Neural cell (in vitro differentiated cells): ENCODE results near the gene SLC44A2.

Experiments
- CTCF ChIP-seq: fragments of 450-650 bp; IDR thresholded peaks from 2 replicates; pipeline ENCODE4 v1.5.1; 2014; ENCODE audit warnings: antibody characterized with exemption, mild to moderate bottlenecking, moderate library complexity; ENCODE audit not compliant: poor library complexity, severe bottlenecking
- EP300 ChIP-seq: fragments of 450-650 bp; conservative IDR thresholded peaks from 2 replicates; pipeline ENCODE4 v1.6.1; 2014; ENCODE audit warnings: antibody characterized with exemption, mild to moderate bottlenecking, moderate library complexity; ENCODE audit not compliant: poor library complexity, severe bottlenecking
- EZH2 ChIP-seq: fragments of 200-600, 300-800 bp; shearing (Covaris generic), sonication (generic); IDR thresholded peaks from 2 replicates; pipeline ENCODE4 v1.6.1; 2014; ENCODE audit warnings: antibody characterized with exemption, low read length, borderline replicate concordance, mild to moderate bottlenecking; ENCODE audit not compliant: insufficient read depth, poor library complexity, severe bottlenecking
- MXI1 ChIP-seq: fragments of 450-650 bp; conservative IDR thresholded peaks from 2 replicates; pipeline ENCODE4 v1.6.1; 2014; ENCODE audit warnings: antibody characterized with exemption, mild to moderate bottlenecking; ENCODE audit not compliant: poor library complexity, severe bottlenecking
- POLR2AphosphoS5 ChIP-seq: IDR thresholded peaks from 2 replicates; pipeline ENCODE4 v1.6.1; 2012
- RAD21 ChIP-seq: fragments of 450-650 bp; conservative IDR thresholded peaks from 2 replicates; pipeline ENCODE4 v1.6.1; 2014; ENCODE audit warnings: antibody characterized with exemption, mild to moderate bottlenecking, moderate library complexity
- REST ChIP-seq: IDR thresholded peaks from 2 replicates; pipeline ENCODE4 v1.6.1; 2012; ENCODE audit warnings: borderline replicate concordance
- SMC3 ChIP-seq: fragments of 450-650 bp; conservative IDR thresholded peaks from 2 replicates; pipeline ENCODE4 v1.6.1; 2014; ENCODE audit warnings: antibody characterized with exemption, mild to moderate bottlenecking, moderate library complexity; ENCODE audit not compliant: poor library complexity
- TAF1 ChIP-seq: IDR thresholded peaks from 2 replicates; pipeline ENCODE4 v1.6.1; 2012; ENCODE audit warnings: low read depth

DNA sequence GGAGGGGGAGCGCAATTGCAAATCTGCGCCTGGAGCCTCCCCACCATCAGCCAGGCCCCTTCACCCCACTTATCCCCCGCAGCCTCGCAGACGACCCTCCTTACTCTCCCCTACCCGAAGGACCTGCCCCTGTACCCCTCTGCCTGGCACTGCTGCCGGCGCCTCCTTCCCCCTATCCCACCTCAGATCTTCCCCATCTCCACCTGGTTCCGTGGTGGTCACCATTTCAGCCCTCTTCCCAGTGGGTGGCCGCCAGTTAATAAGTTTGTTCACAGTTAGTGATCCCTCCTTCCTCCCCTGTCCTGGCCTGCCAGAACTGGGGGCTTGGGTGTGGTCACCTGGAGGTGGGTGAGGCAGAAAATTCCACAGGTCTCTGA lies 397 bp downstream of the SLC44A2 start:
- TF ChIP-seq MXI1 = no peak
- no peak for TF ChIP-seq CTCF
- no peak for TF ChIP-seq POLR2AphosphoS5
- no peak for TF ChIP-seq EZH2
- no peak for TF ChIP-seq EP300
- TF ChIP-seq TAF1 = no peak
- TF ChIP-seq REST = no peak
- TF ChIP-seq RAD21 = no peak
- TF ChIP-seq SMC3 = no peak
